ENCODE data around the gene RAB43. TPM values are rescaled to one million over a fixed set of nuclear protein-coding genes. Genes with fewer than 3 reads are reported as not detected.

Gene RAB43
- total RNA-seq, 4 donors from 2014 or later, result 9.1 to 18.7 (median 11.3) TPM

DNA sequence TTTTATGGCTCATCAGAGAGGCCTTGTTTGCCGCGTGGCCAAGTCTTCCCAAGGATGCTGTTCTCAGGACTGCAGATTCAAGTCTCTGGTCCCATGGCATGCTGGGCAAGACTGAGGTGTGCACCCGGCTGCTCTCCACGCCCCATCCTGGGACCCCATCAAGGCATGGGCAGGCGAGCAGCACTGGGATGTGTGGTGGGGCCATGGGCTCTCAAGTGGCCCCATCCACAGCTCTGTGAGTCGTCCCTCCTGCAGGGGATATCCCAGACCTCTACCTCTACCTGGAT, 74.1 kb downstream of the RAB43 start:
- TF ChIP-seq POLR2A (IDR thresholded peaks at IDR 0.05), result no peak
- no peak for TF ChIP-seq CTCF (IDR thresholded peaks at IDR 0.05)
- no peaks in the 10 kb centered on the region for H3K9me3 ChIP-seq
- H3K36me3 ChIP-seq, result no peaks in the 10 kb centered on the region
- H3K4me1 ChIP-seq, result peaks cover 0 to 18% (median 0%) of the 10 kb centered on the region in 4 donors
- H3K4me3 ChIP-seq, result no peak overlapping the region
- DNase-seq, result no peak
- H3K27me3 ChIP-seq, result peaks cover 0 to 8% of the 10 kb centered on the region in 2 donors
- H3K27ac ChIP-seq, result no peak overlapping the region

GRCh38 chr3:129046732-129047552, 74.7 kb downstream of the RAB43 start:
- Histone ChIP-seq H3K9me3 (no peaks in the 10 kb centered on the region), H3K4me3 (no peak overlapping the region), H3K27ac (no peak overlapping the region), H3K36me3 (no peaks in the 10 kb centered on the region), H3K27me3 (peaks cover 0 to 8% of the 10 kb centered on the region in 2 donors), H3K4me1 (peaks cover 0 to 13% (median 0%) of the 10 kb centered on the region in 4 donors)
- DNase-seq, result no peak
- TF ChIP-seq POLR2A (IDR thresholded peaks at IDR 0.05), result no peak
- TF ChIP-seq CTCF (IDR thresholded peaks at IDR 0.05), result no peak

GRCh38 chr3:129046037-129046731, 75.4 kb downstream of the RAB43 start:
- Histone ChIP-seq H3K27me3 (peaks cover 0 to 8% of the 10 kb centered on the region in 2 donors), H3K4me1 (peaks cover 0 to 10% (median 0%) of the 10 kb centered on the region in 4 donors), H3K4me3 (peak overlapping the region; percentile 21 to 41 (median 32)), H3K9me3 (no peaks in the 10 kb centered on the region), H3K36me3 (no peaks in the 10 kb centered on the region), H3K27ac (no peak overlapping the region)
- DNase-seq, result no peak
- peak in 2 of 6 experiments; percentile 2 to 11 for TF ChIP-seq CTCF (IDR thresholded peaks at IDR 0.05)
- no peak for TF ChIP-seq POLR2A (IDR thresholded peaks at IDR 0.05)

DNA sequence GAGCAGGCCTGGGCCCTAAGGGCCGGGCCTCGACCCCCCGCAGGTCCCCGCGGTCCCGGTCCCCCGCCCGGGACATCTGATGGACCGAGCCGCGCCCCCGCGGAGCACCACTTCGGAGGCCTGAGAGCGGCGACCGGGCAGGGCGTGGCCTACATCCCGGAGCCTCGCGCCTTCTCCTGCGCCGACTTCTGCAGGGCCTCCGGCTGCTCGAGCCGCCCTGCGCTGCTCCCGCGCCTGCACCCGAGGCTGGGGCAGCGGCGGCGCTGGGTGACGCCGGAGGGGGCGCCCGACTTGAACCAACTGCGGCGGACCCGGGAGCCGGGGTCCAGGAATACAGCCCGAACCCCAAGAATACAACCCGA, 75.9 kb downstream of the RAB43 start:
- peak in 2 of 3 donors; percentile 62 to 65 for DNase-seq
- Histone ChIP-seq H3K9me3 (no peaks in the 10 kb centered on the region), H3K36me3 (no peaks in the 10 kb centered on the region), H3K27ac (no peak overlapping the region), H3K4me3 (peak overlapping the region; percentile 21 to 41 (median 32)), H3K27me3 (peaks cover 0 to 8% of the 10 kb centered on the region in 2 donors), H3K4me1 (peaks cover 0 to 10% (median 0%) of the 10 kb centered on the region in 4 donors)
- TF ChIP-seq POLR2A (IDR thresholded peaks at IDR 0.05) (no peak), CTCF (IDR thresholded peaks at IDR 0.05) (no peak)

DNA sequence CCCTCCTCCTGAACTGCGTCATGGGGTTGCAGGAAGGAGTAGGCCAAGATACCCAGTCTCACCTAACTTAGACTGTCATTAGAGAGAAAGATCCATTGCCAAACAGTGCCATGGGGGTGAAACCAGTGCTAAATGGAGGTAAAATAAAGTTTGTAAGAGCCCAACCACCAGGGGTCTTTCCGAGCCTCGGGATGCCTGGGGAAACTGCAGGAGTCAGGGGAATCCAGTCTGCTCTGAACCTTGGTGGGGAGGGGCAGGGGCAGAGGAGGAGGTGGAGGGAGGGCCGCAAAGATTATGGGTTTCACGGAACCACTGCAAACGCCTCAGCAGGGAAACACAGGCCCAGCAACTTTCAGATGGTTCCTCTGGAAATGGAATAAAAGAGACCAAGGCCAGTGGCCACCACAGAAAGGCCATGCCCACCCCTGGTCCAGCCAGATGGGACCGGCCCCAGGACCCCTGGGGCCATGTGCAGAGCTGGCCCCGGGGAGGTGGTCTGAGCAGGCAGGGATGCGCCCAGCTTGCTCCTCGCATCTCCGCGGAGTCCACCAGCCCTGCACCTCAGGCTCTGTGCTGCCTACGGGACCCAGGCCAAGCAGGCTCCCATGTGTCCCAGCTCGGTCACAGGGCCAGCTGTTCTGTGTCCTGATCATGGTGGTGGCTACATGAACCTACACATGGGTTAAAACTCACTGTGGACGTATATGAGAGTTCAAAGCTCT, 80.9 kb downstream of the RAB43 start:
- DNase-seq, result no peak
- Histone ChIP-seq H3K9me3 (no peaks in the 10 kb centered on the region), H3K36me3 (no peaks in the 10 kb centered on the region), H3K4me1 (peaks cover 0 to 4% (median 0%) of the 10 kb centered on the region in 4 donors), H3K4me3 (no peak overlapping the region), H3K27ac (no peak overlapping the region), H3K27me3 (peaks cover 0 to 2% of the 10 kb centered on the region in 2 donors)
- no peak for TF ChIP-seq CTCF (IDR thresholded peaks at IDR 0.05)
- TF ChIP-seq POLR2A (IDR thresholded peaks at IDR 0.05), result no peak
